Measurements from ENCODE around the gene SH3RF3.

The SH3RF3 gene

DNA sequence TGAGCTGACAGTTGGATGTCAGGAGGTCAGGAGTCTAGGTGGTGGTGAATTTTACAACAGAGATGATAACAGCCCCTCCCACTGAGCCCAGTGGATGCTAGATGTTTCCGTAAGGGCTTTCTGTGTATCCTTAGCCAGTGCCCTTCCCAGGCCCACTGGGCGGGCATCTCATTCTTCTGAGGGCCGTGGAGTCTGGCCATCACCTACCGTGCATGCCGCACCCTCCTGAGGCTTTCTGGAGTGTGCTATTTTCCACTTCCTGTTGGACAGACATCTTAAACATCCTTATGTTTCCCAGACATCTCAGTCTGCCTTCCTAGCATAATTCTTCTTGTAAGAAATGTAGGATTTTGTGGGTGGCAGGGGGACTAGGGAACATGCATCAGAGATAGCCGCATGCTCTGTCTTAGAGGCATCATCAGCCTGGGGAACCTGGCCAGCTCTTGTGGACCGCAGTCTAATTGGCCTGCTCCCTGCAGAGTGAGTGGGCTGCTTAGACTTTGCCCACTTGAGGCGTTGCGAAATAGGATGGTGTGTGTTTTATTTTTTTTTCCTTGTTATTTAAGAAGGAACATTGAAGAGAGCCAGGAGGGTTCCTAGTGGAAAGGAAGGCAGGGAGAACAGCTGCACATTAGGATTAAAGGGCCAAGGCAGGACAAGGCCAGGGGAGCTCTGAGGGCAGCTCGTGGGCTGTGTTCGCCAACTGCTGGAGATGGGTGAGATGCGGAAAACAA is 135.8 kb downstream of the SH3RF3 start:
- no peak for DNase-seq (ENCODE audit: low read depth)

DNA sequence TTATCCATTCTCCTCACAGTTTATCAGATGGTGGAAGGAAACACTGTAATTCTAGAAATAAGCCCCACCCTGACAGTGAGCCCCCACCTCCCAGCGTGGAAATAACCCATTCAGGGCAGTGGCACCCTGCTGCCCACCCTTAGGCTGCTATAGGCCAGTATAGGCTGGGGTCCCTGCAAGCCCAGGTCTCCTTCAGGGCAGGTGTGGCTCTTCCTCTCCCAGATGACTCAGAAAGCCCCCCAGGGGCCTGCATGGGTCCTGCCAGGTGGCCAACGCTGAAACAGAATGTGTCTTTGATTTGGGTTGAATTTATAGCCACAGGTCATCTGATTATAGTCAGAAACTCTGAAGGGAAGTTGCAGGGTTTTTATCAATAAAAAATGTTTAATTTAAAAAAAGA is 136.4 kb downstream of the SH3RF3 start:
- DNase-seq (ENCODE audit: low read depth) = no peak

- no peak for DNase-seq (ENCODE audit: low read depth)
Measured at GRCh38 chr2:109265953-109266352, 136.9 kb downstream of the SH3RF3 start.

DNA sequence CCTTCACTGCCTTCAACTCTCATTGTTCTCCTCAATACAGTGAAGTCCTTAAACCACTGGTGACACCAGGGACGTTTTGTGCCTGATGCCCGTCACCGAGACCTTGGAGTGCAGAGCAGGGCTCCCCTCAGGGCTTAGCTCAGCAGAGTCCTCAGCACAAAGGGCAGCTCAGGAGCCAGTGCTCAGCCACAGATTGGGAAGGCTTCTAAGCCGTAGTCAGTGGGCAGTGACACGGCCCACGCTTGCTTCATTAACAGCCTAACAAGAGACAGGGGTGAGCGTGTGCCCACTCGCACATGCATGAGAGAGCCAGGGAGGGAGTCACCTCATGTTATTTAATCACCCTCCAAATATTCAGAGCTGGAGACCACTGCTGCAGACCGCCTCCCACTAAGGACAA is 137.5 kb downstream of the SH3RF3 start:
- DNase-seq (ENCODE audit: low read depth) = no peak

DNA sequence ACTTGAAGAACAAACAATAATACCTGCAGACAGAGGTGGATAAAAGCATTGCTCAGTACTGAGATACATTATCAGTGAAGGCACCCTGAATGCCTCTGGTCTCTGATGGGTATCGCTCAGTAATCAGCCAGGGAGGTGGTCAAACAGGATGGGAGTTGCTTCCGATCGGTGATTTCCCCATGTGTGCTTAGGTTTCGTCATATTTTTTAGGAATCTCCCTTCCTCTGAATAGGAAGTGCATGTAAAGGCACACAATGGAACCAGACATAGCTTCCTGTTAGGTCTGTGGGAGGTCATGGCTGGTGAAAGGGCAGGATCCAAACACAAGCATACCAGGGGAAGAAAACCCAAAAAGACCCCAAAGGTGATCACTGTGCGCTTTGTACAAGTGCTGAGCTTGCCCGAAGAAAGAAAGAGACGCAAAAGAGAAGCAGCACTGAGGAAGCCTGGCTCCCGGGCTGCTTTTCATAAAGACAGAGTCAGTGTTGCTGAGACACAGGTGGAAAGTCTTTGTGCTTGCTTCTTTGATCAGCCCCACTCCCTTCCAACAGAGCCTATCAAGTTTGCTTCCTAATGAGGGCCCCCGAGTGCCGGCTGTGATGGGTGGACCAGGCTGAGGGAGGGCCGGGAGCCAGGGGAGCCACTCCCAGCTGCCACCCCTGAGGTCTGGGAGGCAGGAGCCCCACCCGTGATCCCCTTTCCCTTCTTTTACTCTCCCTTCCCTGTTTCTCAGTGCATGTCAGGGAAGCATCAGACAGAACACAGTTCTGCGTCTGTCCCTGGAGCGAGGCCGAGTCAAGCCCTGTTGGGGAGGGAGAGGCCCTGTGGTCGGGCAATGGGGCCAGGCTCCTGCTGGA is 138.2 kb downstream of the SH3RF3 start:
- no peak for DNase-seq (ENCODE audit: low read depth)

GRCh38 chr2:109268916-109269315 is 139.9 kb downstream of the SH3RF3 start:
- DNase-seq (ENCODE audit: low read depth) = no peak

DNA sequence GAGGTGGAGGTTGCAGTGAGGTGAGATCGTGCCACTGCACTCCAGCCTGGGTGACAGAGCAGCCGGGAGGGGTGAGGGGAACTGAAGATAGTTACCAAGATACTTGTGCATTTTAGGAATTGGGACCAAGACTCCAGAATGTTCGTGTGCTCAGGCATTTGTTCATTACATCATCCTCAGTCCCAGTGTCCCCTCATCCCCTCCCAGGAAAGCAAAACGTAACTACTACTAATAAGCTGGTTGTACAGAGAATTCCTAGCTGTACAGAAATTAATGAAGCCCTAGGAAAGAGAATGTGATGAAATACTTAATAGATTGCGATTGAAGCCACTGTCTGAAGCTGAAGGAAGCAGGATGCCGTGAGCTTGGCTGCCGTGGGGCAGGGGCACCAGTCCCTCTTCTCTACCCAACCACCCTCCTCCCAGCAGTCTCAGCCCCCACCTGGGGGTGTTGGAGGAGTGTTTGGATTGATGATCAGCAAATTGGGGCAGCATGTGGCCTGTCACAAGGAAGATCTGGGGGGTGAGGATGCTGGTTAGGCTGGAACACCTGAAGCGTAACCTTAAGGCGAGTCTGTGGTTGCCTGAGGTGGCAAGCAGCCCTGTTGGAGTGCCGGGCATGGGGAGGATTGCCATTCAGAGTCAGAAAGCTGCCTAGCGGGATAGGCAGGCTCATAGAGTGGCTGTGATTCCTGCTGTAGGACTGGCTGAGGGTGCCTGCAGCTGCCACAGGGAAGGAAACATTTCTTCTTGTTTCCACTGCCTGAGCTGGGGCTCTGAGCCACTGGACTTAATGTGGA is 140.9 kb downstream of the SH3RF3 start:
- DNase-seq (ENCODE audit: low read depth) = no peak

GRCh38 chr2:109270505-109271312 is 141.7 kb downstream of the SH3RF3 start:
- DNase-seq (ENCODE audit: low read depth) = no peak

DNA sequence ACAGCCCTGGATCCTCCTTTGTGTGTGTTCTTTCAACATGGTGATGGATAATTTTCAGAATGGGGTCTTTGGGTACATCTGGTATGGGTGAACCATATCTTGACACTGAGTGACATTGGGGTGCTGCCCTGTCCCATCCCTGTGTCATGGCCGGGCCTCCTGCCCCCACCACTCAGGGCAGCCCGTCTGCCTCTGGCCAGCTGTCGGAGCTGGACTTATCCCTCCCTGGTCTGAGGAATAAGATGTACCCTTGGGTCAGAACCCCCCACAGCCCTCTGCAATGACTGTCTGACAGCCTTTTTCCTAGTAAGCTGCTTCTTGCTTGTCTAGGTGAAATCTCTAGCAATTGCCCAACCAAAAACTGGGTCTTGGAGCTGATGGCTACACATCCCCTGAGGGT is 142.9 kb downstream of the SH3RF3 start:
- DNase-seq (ENCODE audit: low read depth) = no peak

DNA sequence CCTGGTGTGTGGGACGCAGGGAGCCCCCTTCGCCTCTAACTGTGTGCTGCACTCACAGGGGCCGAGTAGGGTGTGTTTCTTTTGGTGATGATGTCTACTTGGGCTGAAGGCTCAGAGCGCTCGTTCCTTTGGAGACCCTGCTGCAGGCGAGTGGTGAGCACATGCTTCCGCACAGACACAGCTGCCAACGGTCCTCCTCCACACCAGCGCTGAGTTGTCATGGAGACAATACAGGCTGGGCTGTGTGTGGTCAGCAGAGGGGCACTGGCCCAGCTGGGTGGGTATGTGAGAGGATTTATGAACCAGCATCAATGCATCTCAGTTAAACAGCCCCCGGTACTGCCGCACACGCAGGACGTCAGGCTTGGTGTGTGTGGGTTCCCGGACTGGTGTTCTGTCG is 143.5 kb downstream of the SH3RF3 start:
- no peak for DNase-seq (ENCODE audit: low read depth)

- DNase-seq (ENCODE audit: low read depth) = no peak
Measured at GRCh38 chr2:109275120-109276012, 146.4 kb downstream of the SH3RF3 start.

DNA sequence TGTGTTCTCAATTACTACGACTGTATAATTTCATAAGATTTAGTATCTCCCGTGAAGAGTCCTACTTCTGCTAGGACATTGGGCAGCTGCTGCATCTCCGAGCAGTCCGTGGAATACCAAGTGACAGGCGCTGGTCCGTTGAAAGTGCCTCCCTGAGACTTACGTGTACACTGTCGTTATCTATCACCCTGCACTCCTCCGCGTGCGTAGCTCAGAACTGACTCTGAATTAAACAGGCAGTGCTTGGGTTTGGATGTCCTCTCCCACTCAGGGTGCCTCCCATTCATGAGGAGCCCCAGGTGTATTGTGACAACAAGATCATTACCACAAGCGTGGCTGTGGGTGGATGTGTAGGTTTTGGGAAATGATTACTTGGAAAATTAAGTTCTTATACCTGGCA is 148.4 kb downstream of the SH3RF3 start:
- no peak for DNase-seq (ENCODE audit: low read depth)

GRCh38 chr2:109279243-109279860 is 150.3 kb downstream of the SH3RF3 start:
- no peak for DNase-seq (ENCODE audit: low read depth)

GRCh38 chr2:109280804-109281203 is 151.8 kb downstream of the SH3RF3 start:
- no peak for DNase-seq (ENCODE audit: low read depth)

DNA sequence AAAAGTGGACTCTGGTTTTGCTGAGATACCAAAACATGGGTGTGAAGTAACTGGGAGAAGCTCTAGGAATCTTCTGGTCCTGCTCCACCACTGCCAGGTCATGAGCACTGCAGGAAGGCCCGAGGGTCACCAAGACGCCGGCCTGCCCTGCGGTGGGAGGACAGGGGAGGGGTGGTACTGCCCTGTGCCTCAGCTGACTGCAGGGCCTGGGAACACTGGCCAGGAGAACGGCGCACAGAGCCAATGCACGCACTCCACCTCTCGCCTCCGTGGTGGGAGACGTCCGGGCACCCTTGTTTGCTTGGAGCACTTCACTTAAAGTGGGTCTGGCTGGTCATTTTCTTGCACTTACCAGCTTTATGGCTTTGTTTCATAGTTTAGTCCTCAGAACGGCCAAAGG is 153.4 kb downstream of the SH3RF3 start:
- no peak for DNase-seq (ENCODE audit: low read depth)

DNA sequence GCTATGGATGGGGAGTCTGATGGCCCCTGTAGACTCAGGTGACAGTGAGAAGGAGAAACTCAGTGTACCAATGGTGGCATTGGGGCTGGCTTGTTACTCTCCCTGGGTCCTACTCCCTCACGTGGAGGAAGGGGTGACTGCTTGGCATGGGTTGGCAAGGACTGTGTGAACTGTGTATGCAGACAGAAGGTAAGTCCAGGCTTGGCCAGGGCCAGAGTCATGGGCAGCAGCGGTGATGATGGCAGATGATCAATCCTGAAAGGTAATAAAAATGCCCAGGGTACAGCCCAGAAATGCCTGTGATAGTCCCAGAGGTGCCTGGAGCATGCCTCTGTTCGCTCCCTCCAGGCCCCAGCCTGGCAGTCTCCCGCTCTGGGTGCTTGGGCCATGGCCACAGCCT is 153.9 kb downstream of the SH3RF3 start:
- DNase-seq (ENCODE audit: low read depth) = no peak

DNA sequence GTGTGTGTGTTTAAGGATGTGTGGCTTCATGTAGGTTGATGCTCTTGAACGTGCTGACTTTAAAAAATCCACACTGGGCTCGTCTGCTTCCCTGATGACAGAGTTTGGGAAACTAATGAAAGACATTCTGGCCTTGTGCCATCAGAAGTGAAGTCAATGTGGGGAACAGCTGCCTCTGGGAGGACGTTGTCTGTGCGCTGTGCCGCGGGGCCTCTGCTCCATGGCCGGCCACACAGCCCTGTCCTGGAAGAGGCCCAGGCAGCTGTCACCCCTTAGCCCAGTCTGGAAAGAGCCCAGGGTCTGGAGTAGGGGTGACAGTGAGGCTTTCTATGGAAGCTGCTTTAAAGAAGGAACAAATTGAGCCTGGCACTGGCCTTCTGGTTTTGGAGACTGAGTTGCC is 155.8 kb downstream of the SH3RF3 start:
- DNase-seq (ENCODE audit: low read depth) = no peak

- no peak for DNase-seq (ENCODE audit: low read depth)
Measured at GRCh38 chr2:109285244-109285651, 156.2 kb downstream of the SH3RF3 start.

GRCh38 chr2:109287413-109287812 is 158.4 kb downstream of the SH3RF3 start:
- no peak for DNase-seq (ENCODE audit: low read depth)

- no peak for DNase-seq (ENCODE audit: low read depth)
Measured at GRCh38 chr2:109287838-109288237, 158.8 kb downstream of the SH3RF3 start.
